HepG2 (cell line): ENCODE results near the gene CD72. TPM values are rescaled to one million over a fixed set of nuclear protein-coding genes. Genes with fewer than 3 reads are reported as not detected.

Experiments
- ATAC-seq: fragments of 200-7000 bp; cut with Tn5 transposase; 3 replicates; pipeline ENCODE4 v1.9.1; 2020; ENCODE audit warnings: mild to moderate bottlenecking, moderate library complexity
- BruUV-seq: library from RNA; stranded (reverse); fragments of 400-500 nt; replicated peaks from 2 replicates; lab custom pipeline; 2021; lab: Mats Ljungman, UMichigan
- CTCF ChIA-PET: fragments of 300-600 bp; formaldehyde crosslinking; extraction: SDS; loops from one replicate; lab custom pipeline; 2021; ENCODE audit warnings: low total read pairs, inconsistent platforms, low intra/inter-chr PET ratio; lab: Yijun Ruan, JAX
- POLR2A ChIA-PET: fragments of 350-600 bp; sonication (Branson Sonifier 250); formaldehyde crosslinking; loops from one replicate; lab custom pipeline; 2020; ENCODE audit warnings: antibody characterized with exemption, inconsistent platforms; lab: Yijun Ruan, JAX
- DNase-seq: peaks from one replicate; pipeline ENCODE4 v3.0.0-alpha.2; 2015; ENCODE audit warnings: low spot score
- FAIRE-seq: peaks from 3 replicates; lab custom pipeline; 2011; peaks lifted over from hg19 to GRCh38; lab: Jason Lieb, UNC
- H2AFZ ChIP-seq: one replicate; pipeline ENCODE4 v1.6.1; 2011; ENCODE audit warnings: low read length, inconsistent platforms
- H3K27ac ChIP-seq: fragments of 300-600 bp; 3 replicates; pipeline ENCODE4 v1.8.0; 2011; ENCODE audit warnings: mixed run types, mild to moderate bottlenecking, mixed read lengths, low read length, inconsistent platforms; ENCODE audit not compliant: insufficient read depth; ENCODE audit errors: extremely low read length
- H3K27me3 ChIP-seq, 2 experiments: fragments of 200-600 bp in 1 of 2; 2 replicates in 1 of 2; 3 replicates in 1 of 2; pipeline versions ENCODE4 v1.6.0 to v1.8.0; 2011; ENCODE audit warnings: low read length in 2 of 2, mild to moderate bottlenecking in 2 of 2, moderate library complexity in 2 of 2, inconsistent platforms in 1 of 2; ENCODE audit not compliant: insufficient read depth in 2 of 2, control insufficient read depth in 1 of 2
- H3K36me3 ChIP-seq, 2 experiments: fragments of 200-600 bp in 1 of 2; replicated peaks in 1 of 2; 2 replicates in 1 of 2; 3 replicates in 1 of 2; pipeline versions ENCODE4 v1.5.1 to v1.8.0; 2011; ENCODE audit warnings: low read length in 2 of 2, inconsistent platforms in 1 of 2; ENCODE audit not compliant: insufficient read depth in 2 of 2, control insufficient read depth in 1 of 2
- H3K4me1 ChIP-seq: 2 replicates; pipeline ENCODE4 v1.5.1; 2012; ENCODE audit warnings: low read length, inconsistent platforms; ENCODE audit not compliant: insufficient read depth
- H3K4me2 ChIP-seq: 2 replicates; pipeline ENCODE4 v1.6.0; 2011; ENCODE audit warnings: low read depth, low read length, inconsistent platforms
- H3K4me3 ChIP-seq, 3 experiments: fragments of 200-600 bp in 1 of 3; sonication (generic), shearing (Covaris generic) in 1 of 3; replicated peaks in 1 of 3; 2 replicates each; pipeline ENCODE4 v1.5.1; 2011 to 2016; ENCODE audit warnings: low read length in 3 of 3, inconsistent platforms in 2 of 3, low read depth in 2 of 3, mild to moderate bottlenecking in 2 of 3, control low read depth in 1 of 3, mixed read lengths in 1 of 3; ENCODE audit not compliant: insufficient read depth in 1 of 3
- H3K79me2 ChIP-seq: one replicate; pipeline ENCODE4 v1.6.1; 2011; ENCODE audit warnings: low read length, inconsistent platforms; ENCODE audit not compliant: insufficient read depth
- H3K9ac ChIP-seq: 2 replicates; pipeline ENCODE4 v1.6.0; 2011; ENCODE audit warnings: mild to moderate bottlenecking, low read depth, low read length, inconsistent platforms; ENCODE audit not compliant: insufficient read depth
- H3K9me3 ChIP-seq: 2 replicates; pipeline ENCODE4 v1.5.1; 2012; ENCODE audit warnings: mild to moderate bottlenecking, low read length
- H4K20me1 ChIP-seq: 2 replicates; pipeline ENCODE4 v1.6.0; 2011; ENCODE audit warnings: inconsistent platforms, mild to moderate bottlenecking, low read length, moderate library complexity; ENCODE audit not compliant: insufficient read depth
- ADNP ChIP-seq: sonication (generic); formaldehyde crosslinking; IDR thresholded peaks from 2 replicates; pipeline ENCODE4 v1.4.0; 2020; ENCODE audit warnings: missing genetic modification reagents
- ATF1 ChIP-seq: IDR thresholded peaks from 2 replicates; pipeline ENCODE4 v1.6.1; 2016; ENCODE audit warnings: mild to moderate bottlenecking, control low read depth
- FIP1L1 ChIP-seq: fragments of 200-400 bp; formaldehyde crosslinking; IDR thresholded peaks from 2 replicates; pipeline ENCODE4 v1.6.1; 2018; ENCODE audit warnings: low read depth, mild to moderate bottlenecking, low read length, moderate library complexity, borderline replicate concordance; ENCODE audit not compliant: insufficient read depth
- KAT7 ChIP-seq: IDR thresholded peaks from 2 replicates; pipeline ENCODE4 v1.6.1; 2018; ENCODE audit warnings: borderline replicate concordance, missing compliant biosample characterization
- LBX2 ChIP-seq: sonication (generic); formaldehyde crosslinking; IDR thresholded peaks from 2 replicates; pipeline ENCODE4 v1.5.0; 2020; ENCODE audit warnings: missing genetic modification reagents, mild to moderate bottlenecking, borderline replicate concordance
- MAX ChIP-seq: IDR thresholded peaks from 2 replicates; pipeline ENCODE4 v1.6.1; 2012; ENCODE audit warnings: inconsistent platforms
- NAIF1 ChIP-seq: sonication (generic); formaldehyde crosslinking; IDR thresholded peaks from 2 replicates; pipeline ENCODE4 v1.5.0; 2020; ENCODE audit warnings: mild to moderate bottlenecking, missing genetic modification reagents, borderline replicate concordance
- RFXAP ChIP-seq: sonication (generic); formaldehyde crosslinking; IDR thresholded peaks from 2 replicates; pipeline ENCODE4 v1.4.0; 2020; ENCODE audit warnings: missing genetic modification reagents, borderline replicate concordance
- SRSF1 ChIP-seq: fragments of 200-400 bp; formaldehyde crosslinking; optimal IDR thresholded peaks from 2 replicates; pipeline ENCODE3; 2017; ENCODE audit warnings: mild to moderate bottlenecking, low read depth, low read length, moderate library complexity
- TBP ChIP-seq: sonication (generic); formaldehyde crosslinking; IDR thresholded peaks from 2 replicates; pipeline ENCODE4 v1.5.0; 2020; ENCODE audit warnings: missing genetic modification reagents
- TEAD3 ChIP-seq: optimal IDR thresholded peaks from 2 replicates; pipeline ENCODE3; 2016; ENCODE audit warnings: borderline replicate concordance
- TOE1 ChIP-seq: sonication (generic); formaldehyde crosslinking; IDR thresholded peaks from 2 replicates; pipeline ENCODE4 v1.4.0; 2020; ENCODE audit warnings: mild to moderate bottlenecking, missing genetic modification reagents
- ZC3H4 ChIP-seq: sonication (generic); formaldehyde crosslinking; IDR thresholded peaks from 2 replicates; pipeline ENCODE4 v1.4.0; 2020; ENCODE audit warnings: missing genetic modification reagents, borderline replicate concordance
- ZNF276 ChIP-seq: sonication (generic); formaldehyde crosslinking; IDR thresholded peaks from 2 replicates; pipeline ENCODE4 v1.4.0; 2020; ENCODE audit warnings: mild to moderate bottlenecking, low read depth, missing genetic modification reagents
- WGBS: methylation state at CpG from one replicate; pipeline ENCODE4 v1.1.6; 2017; ENCODE audit warnings: low lambda C conversion rate; 5-methylcytosine and 5-hydroxymethylcytosine counted together
- in situ Hi-C: cut with HindIII; loops from 2 replicates; pipeline ENCODE4 v1.10.0; 2017; ENCODE audit warnings: low pct_unique_long_range_greater_than_20kb; ENCODE audit not compliant: extremely low pct_ligation_motif_present
- intact Hi-C: fragments of 100-400 bp; cut with micrococcal nuclease; formaldehyde crosslinking; loops from one replicate; pipeline ENCODE4 v1.10.0; 2022; ENCODE audit not compliant: unreplicated experiment
- polyA plus RNA-seq, 8 experiments: library from polyadenylated mRNA; depleted of rRNA in 3 of 8; stranded (reverse) in 7 of 8; unstranded in 1 of 8; fragments of >200 nt; fragmentation: Illumina TruSeq in 4 of 8; extraction: Trizol in 4 of 8; gene quantifications; 2 replicates each; pipeline versions ENCODE4 v1.2.1 to v1.2.3, GENCODE V29; 2011 to 2016; ENCODE audit warnings: low read depth in 4 of 8, missing spikeins in 1 of 8, mixed read lengths in 1 of 8; ENCODE audit not compliant: insufficient read depth in 1 of 8
- total RNA-seq, 5 experiments: library from RNA; depleted of rRNA; stranded (reverse); fragments of >200 nt; fragmentation: Illumina TruSeq; extraction: Trizol; gene quantifications; 2 replicates each; pipeline ENCODE4 v1.2.3, GENCODE V29; 2016; ENCODE audit warnings: low read depth in 1 of 5

Gene CD72
- total and polyA plus RNA-seq, 2 of the 13 experiments (the other 11 are each of a cell fraction or from before 2014, with no cell fraction given), result 0.18 to 1.1 TPM

- no peak for TF ChIP-seq ZNF276
These were observed 34.0 kb upstream of the CD72 start (continued) for GRCh38 chr9:35651956-35652828.

GRCh38 chr9:35650341-35651158 is 32.3 kb upstream of the CD72 start, which contains the start of gene SIT1:
Gene SIT1, minus strand, starts transcription at chr9:35650931. Its CDS starts 78 bp downstream, at chr9:35650853.
- 0 out of 3 replicates have a peak, but pooled peaks have one; percentile 7 for ATAC-seq
- Histone ChIP-seq H3K27me3 (peaks cover 2 to 22% of the 10 kb centered on the region in 2 experiments; a peak in 3 of 5 replicates), H3K79me2 (no peaks in the 10 kb centered on the region), H3K4me3 (peak within 1 kb of the TSS; percentile 15 to 63 (median 54); a peak in 5 of 6 replicates), H4K20me1 (no peaks in the 10 kb centered on the region), H3K4me2 (peak within 1 kb of the TSS; percentile 80), H3K9me3 (no peaks in the 10 kb centered on the region), H2AFZ (no peak within 1 kb of the TSS), H3K4me1 (peaks cover 76% of the 10 kb centered on the region), H3K27ac (no peak within 1 kb of the TSS), H3K9ac (peak within 1 kb of the TSS; percentile 17; the same call in 1 of the 2 replicates), H3K36me3 (no peaks in the 10 kb centered on the region)
- no peak for DNase-seq
- in situ Hi-C loops, result loop anchor here (10.0 kb wide), 1 partner anchor 536 kb away; the partner anchor contains the start of gene ATOSB
- intact Hi-C loops, result no loop called here
- ChIA-PET POLR2A (interaction anchor here (1.0 to 1.6 kb wide), 2 partner anchors 14 to 41 kb away, joined by 5 to 6 read pairs; partner anchors contain the start of gene ARHGEF39), CTCF (no interaction called here)
- 30% methylated on average over 16 of the region's 22 CpGs for WGBS
- FAIRE-seq, result no peak
- BruUV-seq, result no TSS peak
- no peak for TF ChIP-seq TEAD3 (CRISPR knock-in tag)
- TF ChIP-seq NAIF1 (CRISPR knock-in tag), result no peak
- TF ChIP-seq FIP1L1, result no peak
- no peak for TF ChIP-seq KAT7 (CRISPR knock-in tag)
- no peak for TF ChIP-seq TOE1 (CRISPR knock-in tag)
- no peak for TF ChIP-seq ZC3H4
- TF ChIP-seq ATF1 (CRISPR knock-in tag), result no peak
- peak; percentile 75 for TF ChIP-seq MAX
- no peak for TF ChIP-seq RFXAP (CRISPR knock-in tag)
- no peak for TF ChIP-seq LBX2 (CRISPR knock-in tag)
- TF ChIP-seq SRSF1, result no peak
- TF ChIP-seq ADNP (CRISPR knock-in tag), result no peak
- TF ChIP-seq TBP (CRISPR knock-in tag), result no peak
